ENCODE data around the gene CABLES1.

Gene CABLES1

DNA sequence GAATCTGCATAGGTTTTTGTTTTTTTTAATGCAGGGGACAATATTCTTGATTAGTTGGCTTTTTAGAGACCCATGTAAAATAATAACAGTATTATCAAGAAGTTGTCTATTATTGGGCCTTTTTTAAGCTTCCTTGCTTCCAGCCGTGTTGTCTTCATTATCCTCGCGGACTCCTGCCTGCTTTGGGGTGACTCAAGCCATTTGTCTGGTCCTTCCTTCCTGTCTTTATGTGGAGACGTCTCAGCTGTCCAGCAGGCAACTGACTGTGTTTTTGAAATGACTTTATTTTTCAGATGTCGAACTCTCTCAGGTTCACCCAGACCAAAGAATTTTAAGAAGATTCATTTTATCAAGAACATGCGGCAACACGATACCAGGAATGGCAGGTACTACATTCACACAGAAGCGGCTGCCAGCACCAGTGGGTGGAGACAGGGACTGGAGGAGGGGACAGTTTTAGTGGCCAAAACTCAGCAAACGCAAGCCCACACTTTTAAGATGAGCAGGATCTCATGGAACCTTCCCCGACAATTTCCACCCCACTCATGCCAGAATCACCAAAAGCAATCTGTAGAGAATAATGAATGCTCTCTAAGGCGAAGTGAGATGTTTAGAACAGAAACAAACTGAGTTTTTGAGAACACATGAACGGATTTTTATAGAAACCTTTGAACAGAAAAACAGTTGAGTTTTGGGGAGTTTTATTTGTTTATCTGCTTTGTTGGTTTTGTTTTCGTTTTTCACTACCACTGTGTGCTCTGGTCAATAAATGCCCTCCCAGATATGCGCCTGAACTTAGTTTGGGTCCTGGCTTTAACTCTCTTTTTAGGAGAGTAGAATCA, 59.1 kb downstream of the CABLES1 start:
- no peak for DNase-seq (ENCODE audit: low spot score)

DNA sequence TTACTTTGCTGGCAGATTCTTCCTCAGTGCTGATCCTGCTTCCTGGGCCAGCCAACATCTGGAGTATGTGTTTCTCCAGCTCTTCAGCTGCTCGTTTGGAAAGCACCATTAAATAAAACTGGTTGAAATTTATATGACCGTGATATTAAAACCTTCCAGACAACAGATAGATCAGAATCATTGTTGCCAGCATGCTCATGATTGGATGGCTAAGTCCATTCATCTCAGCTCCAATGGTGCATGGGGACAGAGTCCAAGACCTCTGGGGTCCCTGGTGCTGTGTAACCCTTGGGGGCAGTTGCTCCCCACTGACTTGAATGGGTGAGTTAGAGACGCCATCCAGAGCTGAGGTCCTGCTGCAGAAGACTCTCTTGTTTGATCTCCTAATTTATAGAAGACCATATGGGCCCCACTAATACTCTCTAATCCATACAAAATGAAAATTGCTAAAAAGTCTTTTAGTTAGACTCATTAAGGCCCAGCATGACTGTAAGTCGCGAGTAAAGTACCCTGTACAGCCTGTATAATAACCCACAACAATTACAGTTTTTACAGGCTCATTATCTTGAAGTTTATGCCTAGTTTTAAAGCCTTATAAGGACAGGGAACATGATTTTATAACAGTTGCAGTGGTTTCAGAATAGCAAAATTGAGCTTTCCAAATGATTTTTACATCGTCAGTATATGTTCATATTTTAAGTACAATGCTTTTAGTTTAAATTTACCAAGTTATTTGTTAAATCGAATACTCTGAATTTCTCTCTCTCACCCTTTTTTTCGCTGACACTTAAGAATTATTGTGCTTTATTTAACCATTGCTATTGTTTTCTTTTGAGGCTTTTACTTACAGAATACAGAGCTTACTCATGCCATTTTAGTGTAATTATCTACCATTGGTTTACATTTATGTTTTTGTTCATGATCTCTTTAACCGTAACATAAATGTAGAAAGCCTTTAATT, 60.0 kb downstream of the CABLES1 start:
- DNase-seq (ENCODE audit: low spot score), result no peak

DNA sequence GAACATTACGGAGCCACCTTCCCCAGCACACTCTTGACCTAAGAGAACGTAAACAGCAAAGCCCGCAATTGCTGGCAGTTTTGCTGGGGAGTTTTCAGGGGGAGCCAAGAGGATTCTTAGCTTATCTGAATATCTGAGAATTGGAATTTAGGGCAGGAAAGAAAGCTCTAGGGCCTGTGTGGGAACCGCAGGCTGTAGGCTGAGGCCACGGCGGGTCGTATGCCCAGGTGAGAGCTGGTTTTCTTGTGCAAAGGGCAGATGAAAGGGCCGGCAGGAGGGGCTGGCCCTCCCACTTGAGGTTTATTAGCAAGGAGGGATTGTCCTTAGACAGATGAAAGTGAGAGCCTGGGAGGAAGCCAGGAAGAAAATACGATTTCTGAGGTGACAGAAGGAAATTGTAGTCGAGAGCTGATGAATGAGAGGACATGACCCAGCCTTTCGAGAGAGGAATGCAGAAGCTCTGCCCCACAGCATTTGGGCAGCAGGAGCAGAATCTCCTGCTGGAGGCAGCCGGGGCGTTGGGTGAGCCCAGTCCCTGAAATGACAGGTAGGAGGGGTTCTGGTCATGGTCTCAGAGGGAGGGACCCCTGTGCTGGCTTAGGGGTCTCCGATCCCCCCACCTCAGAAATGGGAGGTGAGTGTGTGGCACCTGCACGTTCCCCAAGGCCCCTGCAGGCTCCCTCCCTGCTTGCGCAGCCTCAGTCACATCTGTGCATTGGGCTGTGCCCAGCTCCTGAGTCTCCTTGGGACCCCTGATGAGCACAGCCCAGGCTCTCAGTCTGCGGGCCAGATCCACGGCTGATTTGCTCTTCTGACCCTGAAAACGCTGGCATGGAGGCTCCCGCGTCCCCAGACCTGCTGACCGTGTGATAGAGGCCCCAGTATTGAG, 61.1 kb downstream of the CABLES1 start:
- DNase-seq (ENCODE audit: low spot score), result no peak

- DNase-seq (ENCODE audit: low spot score), result no peak
These were observed 63.0 kb downstream of the CABLES1 start for GRCh38 chr18:23198217-23198845.

GRCh38 chr18:23200756-23201155, 65.5 kb downstream of the CABLES1 start:
- no peak for DNase-seq (ENCODE audit: low spot score)

DNA sequence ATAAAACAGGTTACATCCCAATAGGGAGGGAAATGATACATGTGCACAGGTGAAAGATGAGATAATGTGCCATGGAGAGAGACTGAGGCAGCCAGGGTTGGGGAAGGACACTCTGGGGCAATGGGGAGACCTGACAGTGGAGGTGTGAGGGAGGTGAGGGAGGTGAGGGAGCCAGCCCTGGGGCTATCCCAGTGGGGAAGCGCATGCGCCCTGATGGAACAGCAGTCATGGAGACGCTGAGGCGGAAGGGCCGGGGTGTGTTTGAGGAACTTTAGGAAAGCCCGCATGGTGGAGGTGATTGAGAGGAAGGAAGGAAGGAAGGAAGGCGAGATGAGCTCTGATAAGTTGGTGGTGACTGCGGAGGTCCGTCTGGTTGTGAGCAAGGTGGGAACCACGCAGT, 66.5 kb downstream of the CABLES1 start:
- DNase-seq (ENCODE audit: low spot score), result no peak

- DNase-seq (ENCODE audit: low spot score), result no peak
These were observed 68.7 kb downstream of the CABLES1 start for GRCh38 chr18:23203891-23204432.

DNA sequence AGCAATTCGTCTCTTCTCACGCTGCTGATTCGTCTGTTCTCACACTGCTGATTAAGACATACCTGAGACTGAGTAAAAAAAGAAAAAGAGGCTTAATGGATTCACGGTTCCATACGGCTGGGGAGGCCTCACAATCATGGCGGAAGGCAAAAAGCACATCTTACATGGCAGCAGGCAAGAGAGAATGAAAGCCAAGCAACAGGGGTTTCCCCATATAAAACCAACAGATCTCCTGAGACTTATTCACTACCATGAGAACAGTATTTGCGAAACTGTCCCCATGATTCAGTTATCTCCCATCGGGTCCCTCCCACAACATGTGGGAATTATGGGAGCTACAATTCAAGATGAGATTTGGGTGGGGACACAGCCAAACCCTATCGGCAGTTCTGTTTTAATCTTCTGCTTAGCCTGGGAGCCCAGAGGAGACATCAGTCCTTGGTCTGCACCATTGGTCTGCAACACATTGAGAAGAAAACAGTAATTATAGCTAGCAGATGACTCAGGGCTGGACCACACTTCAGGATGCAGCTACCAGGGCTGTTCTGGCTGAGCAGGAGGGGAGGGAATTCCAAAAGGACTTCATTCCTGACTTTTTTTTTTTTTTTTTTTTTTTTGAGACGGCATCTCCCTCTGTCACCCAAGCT, 69.4 kb downstream of the CABLES1 start:
- no peak for DNase-seq (ENCODE audit: low spot score)

DNA sequence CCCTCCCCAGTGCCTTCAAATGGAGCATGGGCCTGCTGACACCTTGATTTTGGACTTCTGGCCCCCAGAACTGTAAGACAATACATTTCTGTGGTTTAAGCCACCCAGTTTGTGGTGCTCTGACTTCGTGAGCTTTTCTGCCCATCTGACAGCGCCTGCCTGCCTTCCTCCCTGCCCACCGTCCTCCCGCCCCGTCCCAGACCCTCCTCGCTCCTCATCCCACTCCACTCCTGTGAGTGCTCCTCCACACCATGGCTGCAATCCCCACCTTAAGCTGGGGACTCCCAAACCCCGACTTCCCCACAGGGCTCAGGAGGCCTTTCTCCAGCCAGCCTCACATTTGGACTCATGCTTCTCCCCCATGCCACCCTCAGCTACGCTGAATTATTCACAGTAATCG, 70.7 kb downstream of the CABLES1 start:
- DNase-seq (ENCODE audit: low spot score), result no peak

DNA sequence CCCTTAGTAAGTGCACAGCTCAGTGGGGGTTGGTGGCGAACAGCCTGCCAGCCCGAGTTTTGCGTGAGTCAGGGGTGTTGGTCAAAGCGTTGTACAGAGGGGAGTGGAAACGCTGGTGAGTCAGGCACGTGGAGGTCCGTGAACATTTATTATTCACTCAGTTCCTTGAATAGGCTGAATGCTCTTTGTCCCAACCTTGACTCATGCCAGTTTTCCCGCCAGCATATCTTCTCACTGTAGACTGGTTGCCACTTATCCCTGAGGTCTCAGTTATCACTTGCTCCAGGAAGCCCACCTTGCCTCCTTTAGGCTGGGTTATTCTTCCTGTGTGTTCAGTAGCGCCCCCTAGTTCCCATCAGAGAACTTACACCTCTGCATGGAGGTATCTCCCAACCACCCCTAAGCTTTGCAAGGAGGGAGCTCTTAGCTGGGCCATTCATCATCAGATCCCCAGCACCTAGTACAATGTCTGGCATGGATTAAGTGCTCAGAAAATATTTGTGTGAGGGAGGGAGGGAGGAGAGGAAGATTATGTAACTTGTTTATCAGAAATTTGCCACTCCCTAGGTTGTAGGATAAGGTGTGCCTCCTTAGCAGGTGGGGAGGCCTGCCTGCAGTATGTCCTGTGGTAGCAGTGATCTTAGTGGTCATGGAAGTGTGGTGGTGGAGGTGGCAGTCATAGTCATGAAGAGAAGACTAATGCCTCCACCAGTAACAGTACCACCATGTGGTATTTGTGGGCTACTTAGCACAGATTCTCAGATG, 72.1 kb downstream of the CABLES1 start:
- no peak for DNase-seq (ENCODE audit: low spot score)

GRCh38 chr18:23207994-23208393, 72.7 kb downstream of the CABLES1 start:
- no peak for DNase-seq (ENCODE audit: low spot score)

DNA sequence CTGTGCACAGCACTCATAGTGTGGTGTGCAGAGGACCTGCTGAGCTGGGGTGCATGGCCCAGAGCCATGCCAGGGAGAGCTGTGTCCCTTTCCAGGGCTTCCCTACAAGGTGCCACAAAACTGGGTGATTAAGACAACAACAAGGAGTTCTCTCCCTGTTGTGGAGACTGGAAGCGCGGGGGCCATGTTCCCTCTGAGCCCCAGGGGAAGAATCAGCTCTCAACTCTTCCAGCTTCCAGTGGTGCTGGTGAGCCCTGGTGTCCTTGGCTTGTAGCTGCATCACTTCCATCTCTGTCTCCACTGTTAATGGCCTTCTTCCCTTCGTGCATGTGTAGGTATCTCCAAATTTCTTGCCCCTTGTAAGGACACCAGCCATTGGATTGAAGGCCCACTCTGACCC, 73.3 kb downstream of the CABLES1 start:
- DNase-seq (ENCODE audit: low spot score), result no peak

GRCh38 chr18:23209031-23209430, 73.7 kb downstream of the CABLES1 start:
- DNase-seq (ENCODE audit: low spot score), result no peak

DNA sequence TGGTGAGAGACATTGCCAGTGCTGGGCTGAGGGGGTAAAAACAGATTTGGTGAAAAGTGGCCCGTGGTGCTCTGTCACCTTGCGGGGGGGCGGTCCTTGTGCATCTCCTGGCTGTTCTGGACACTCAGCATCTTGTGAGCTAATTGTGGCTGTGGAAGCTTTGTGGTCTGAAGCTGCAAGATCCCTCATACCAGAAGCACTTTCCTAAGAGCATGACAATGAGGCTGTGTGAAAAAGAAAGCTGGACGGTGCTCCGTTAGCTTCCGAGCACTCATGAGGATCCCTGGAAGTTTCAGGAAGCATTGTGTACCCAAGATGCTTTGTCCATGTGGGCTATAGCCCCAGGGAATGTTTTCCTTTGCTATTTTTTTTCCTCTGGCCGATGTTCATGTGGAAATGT, 74.5 kb downstream of the CABLES1 start:
- DNase-seq (ENCODE audit: low spot score), result no peak

DNA sequence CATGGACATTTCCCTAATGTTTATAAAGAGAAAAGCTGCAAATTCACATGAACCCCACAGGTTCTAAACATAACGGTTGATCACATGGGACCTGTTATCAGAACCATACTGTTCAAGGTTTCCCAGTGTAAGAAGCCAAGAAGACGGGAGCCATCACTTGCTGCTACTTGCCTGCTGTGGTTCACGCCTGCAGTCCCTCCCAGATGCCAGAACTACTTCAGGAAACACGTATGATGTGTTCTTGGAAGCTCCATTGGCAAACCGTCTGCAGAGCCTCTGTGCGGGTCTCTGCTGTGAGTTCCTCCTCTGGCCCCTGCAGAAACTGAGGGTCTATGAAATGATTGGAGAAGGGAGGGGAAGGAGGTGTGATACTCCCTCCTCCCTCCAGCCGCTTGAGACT, 75.2 kb downstream of the CABLES1 start:
- DNase-seq (ENCODE audit: low spot score), result no peak

DNA sequence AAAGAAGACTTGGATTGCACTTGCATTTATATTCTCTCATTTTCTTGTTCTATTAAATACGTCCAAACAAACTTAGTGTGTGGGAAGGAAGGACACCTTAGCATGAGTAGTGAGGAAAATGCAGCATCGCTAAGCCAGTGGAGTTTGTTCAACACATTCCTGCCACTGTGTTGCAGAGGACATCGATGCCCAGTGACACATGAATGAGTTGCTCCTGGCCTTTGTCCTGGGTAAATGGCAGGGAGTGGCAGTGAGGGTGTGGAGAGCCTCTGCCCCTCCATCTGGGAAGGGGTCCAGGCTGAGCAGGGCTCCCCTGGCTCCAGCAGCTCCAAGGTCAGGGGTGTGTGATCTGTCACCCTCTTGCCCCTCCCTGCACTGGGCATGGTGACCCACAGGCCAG, 75.9 kb downstream of the CABLES1 start:
- DNase-seq (ENCODE audit: low spot score), result no peak

DNA sequence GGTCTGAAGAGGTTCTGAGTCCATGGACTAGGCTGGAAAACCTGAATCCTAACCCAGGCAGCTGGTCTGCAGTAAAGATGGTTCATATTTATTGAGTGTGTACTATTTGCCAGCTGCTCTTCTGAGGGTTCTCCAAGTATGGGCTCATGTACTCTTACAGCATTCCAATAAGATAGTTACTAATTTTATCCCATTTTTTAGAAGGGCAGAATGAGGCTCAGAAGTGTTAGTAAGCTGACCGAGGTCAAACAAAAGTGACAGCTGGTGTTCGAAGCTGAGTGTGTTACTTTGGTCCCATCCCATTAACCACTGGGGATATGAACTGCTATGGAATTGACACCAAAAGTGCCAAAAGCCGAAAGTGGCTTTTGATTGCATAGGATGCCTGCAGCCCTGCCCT, 76.9 kb downstream of the CABLES1 start:
- DNase-seq (ENCODE audit: low spot score), result no peak

- no peak for DNase-seq (ENCODE audit: low spot score)
These were observed 77.9 kb downstream of the CABLES1 start for GRCh38 chr18:23213200-23213599.

- DNase-seq (ENCODE audit: low spot score), result no peak
These were observed 82.5 kb downstream of the CABLES1 start for GRCh38 chr18:23217781-23218180.

- no peak for DNase-seq (ENCODE audit: low spot score)
These were observed 85.1 kb downstream of the CABLES1 start for GRCh38 chr18:23220355-23220754.

Data from LoVo (cell line).